DOHH2 (cell line): ENCODE data around the gene TTC21B.

Experiments used
- CTCF ChIP-seq: fragments of 200-600 bp; sonication (generic); IDR thresholded peaks from one replicate; pipeline ENCODE4 v1.5.1; 2014; ENCODE audit warnings: antibody characterized with exemption, mild to moderate bottlenecking, low read depth, low read length; ENCODE audit not compliant: poor library complexity, severe bottlenecking
- EZH2phosphoT487 ChIP-seq: fragments of 200-600 bp; sonication (generic); IDR thresholded peaks from 2 replicates; pipeline ENCODE4 v1.6.1; 2017; ENCODE audit warnings: borderline replicate concordance, mild to moderate bottlenecking, antibody characterized with exemption, low read length, moderate library complexity, mixed read lengths

GRCh38 chr2:165985120-165985519 is 31.5 kb upstream of the TTC21B start:
- TF ChIP-seq CTCF (no peak), EZH2phosphoT487 (no peak)
